Activated CD8-positive, alpha-beta memory T cell treated with anti-CD3 and anti-CD28 coated beads for 1 hour (primary cell): ENCODE measurements around the gene TAB2.
"Not testable (repeated sequence)": the region's sequence is repeated elsewhere in the genome, so short reads cannot be mapped to it uniquely, and the experiment has no call there.

Experiments used
- DNase-seq, 2 donors: peaks; one replicate each; pipeline ENCODE4 v3.0.0-alpha.2; 2020; ENCODE audit warnings: low read depth in 1 of 2; ENCODE audit errors: extremely low read depth in 1 of 2

TAB2 gene

DNA sequence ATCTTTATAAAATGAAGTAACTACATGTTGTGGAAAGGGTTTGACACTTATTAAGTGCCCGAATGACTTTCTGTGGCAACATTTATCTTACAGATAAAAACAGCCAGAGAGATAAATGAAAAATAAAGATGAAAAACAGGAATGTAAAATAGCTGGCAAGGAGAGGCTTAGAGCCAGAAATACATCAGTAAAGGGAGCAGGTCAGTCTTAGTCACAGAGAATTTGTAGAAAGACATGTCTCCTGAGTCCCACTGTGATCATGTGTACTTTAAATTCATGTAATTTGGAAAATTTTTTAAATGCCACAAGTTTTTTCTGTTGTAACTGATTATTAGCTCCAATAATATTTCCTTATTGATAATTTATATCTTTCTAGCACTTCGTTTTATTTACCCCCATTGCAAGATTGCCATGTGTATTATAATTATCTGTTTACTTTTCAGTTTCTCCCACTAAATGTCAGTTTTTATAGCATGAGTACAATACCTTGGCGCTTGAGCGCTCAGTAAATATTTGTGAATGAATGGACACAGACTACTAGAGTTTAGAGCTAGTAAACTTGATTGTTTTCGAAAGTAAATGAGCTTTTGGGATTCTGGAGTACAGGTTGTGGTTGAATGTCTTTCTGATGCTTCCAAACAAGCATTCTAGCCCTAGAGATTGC is 15.2 kb downstream of the TAB2 start:
- no peak for DNase-seq

DNA sequence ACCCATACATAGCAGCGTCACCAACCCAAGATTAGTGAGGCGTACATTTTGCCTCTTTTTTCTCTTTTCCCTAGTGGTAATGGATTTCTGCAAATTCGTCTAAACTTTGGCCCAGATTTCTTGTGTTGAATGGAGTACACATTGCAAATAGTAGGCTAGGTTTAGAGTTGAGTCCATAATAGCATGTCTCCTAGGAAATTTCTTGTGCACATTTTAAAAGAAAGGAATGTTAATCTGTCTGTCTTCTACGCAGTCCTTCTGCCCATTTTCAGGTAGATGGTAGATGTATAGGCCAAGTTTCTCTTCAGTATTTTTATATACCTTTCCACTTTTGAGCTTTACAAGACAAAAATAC is 15.7 kb downstream of the TAB2 start:
- DNase-seq = no peak

DNA sequence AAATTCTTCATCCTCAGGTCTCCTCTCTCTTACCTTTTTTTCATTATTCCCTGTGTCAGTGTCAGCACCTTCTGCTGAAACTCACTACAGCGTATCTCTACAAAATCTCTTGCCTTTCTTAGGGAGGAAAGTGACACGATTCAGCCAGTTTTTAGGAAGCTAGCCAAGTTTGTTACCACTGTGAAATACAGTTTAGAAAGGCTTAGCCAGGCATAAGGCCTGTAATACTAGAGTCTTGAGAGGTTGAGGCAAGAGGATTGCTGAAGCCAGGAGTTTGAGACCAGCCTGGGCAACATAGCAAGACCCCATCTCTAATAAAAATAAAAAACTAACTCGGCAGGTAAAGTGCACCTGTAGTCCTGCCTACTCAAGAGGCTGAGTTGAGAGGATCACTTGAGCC is 16.7 kb downstream of the TAB2 start:
- DNase-seq = no peak

DNA sequence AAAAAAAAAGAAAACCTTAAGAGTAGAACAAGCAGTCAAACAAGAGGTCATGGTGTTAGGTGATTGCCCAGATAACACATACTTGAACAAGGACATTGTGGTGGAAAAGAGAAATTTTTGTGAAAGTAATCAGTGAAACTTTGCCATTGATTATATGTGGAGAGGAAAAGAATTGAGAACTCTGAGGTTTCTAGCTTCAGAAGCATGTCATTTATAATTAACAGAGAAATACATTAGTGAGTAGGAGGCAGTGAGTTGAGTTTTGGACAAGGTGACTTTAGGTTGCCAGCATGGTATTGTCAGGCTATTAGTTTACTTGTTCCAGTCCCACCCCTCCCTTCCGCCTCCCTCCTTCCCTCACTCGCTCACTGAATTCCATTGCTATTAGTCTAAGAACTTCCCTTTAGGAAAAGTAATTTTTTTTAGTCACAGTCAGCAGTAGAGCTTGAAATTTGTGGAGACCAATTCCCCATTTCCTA is 17.2 kb downstream of the TAB2 start:
- DNase-seq = no peak

DNA sequence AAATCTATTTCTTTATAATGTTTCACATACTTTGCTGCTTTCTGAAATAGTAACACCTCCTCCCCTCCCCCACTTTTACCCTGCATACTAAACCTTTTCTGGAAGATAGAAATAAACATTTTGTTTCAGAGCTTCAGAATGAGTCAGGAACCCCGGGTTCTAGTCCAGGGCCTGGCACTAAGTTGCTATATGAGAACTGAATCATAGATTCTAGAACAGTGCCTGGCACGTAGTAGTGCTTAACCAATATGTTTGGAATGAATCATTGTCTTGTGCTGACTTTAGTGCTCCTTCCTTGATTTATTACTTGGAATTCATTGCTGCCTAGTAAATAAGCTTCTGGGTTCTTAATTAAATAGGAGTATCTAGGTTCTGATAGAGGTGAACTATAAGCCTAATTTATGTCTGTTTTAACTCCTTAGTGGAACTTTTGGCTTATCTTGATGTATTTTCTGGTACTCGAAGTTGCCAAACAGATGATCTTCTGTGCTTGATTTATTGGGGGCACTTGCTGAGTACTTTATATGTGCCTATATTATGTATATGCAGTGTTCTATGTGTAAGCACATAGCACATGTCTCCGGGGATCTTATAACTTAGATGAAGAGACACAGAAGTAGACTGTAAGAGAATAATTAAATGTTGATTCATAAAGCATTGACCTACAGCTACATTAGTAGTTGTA is 18.6 kb downstream of the TAB2 start:
- no peak for DNase-seq

DNA sequence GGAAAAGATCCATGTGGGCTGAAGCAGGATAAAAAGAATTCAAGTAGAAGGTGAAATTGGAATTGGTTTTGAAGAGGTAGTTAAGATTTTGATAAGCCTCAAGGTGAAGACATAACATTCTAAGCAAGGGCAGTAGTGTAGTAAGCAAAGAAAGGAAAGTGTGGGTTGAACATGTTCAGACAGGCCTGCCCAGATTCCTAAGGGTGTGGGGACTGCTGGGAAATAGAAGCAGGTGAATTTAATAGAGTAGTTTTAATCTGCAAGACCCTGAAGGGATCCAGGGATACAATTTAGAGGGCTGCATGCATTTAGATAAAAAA is 19.1 kb downstream of the TAB2 start:
- DNase-seq = no peak

DNA sequence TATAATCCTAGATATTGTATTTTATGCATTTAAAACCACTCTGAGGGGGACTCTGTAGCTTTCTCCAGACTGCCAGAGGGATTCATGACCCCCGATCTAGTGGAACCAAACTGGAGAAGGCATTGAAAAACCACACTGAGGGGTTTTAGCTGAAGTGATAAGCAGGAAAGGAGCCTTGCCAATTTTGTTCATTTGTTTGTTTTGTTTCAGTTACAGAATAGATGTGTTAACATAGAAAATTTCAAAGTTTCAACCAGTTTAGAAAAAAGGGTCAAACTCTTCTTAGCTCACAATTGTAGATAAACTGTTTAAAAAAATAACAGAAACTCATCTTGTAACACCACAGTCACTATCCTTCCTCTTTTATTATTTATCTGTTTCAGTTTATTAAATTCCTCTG is 19.8 kb downstream of the TAB2 start:
- no peak for DNase-seq

DNA sequence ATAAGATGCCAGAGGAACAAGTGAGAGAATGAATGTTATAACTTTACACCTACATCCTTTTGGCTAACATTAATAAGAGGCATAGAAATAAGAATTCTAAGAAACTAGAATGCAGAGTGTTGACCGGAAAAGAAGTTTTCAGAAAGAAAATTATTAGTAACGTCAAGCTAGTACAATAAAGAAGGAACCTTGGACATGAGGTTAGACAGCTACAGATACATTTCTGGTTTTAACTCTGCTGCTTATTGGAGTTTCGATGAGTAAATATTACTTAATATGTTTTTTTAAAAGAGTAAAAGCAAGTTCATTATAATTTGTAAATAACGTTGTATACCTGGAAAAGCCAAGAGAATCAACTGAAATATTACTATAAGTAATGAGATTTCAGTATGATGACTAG is 22.7 kb downstream of the TAB2 start:
- DNase-seq = no peak

DNA sequence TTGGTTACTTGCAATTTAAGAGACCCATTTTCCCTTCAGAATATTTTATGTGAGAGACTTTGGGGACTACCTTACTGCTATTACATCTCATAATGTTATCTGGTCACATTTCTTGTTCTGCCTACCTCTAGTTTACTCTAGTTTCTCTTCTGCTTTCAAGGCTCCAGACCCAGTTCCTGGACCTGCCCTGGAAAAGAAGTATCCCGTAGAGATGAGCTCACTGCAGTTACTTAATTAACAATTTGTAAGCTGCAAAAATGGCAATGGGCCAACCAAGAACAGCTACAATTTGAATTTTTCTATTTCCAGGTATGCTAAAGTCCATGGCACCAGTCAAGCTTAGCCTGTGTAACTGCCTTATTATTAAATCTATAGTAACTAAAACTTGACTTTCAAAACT is 25.0 kb downstream of the TAB2 start:
- no peak for DNase-seq

DNA sequence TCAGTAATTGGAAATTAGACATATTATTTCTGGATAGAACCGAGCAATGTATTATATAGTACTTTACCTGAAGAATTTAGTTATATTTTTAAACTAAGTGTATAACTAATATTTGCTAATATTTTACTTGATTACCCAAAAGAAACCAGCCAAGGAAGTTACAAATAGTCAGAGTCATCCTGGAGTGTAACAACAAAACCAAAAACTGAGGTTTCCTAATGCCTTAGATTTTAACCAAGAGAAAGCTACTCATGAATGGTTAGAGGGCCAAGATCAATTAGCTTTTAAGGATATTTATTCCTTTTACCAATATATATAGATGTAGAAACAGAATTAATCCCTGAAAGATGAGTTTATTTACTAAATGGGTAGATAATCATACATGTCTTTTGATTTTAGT is 26.0 kb downstream of the TAB2 start:
- DNase-seq = no peak

DNA sequence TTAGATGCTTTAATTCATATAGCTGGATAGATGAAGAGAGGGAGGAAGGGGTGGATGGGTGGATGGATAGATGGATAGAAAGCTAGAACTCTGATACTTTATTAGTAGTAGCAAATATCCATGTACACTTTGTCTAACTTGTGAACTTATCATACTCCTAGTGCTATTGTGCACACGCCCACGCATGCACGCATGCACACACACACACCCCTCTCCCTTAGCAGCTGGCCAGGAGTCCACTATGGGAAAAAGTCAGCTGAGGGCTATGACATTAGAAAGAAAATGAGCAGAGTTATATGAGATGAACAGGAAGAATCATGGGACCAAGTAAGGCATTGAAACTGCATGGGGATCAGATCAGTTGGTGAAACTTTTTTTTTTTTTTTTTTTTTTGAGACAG is 28.6 kb downstream of the TAB2 start:
- DNase-seq = no peak

DNA sequence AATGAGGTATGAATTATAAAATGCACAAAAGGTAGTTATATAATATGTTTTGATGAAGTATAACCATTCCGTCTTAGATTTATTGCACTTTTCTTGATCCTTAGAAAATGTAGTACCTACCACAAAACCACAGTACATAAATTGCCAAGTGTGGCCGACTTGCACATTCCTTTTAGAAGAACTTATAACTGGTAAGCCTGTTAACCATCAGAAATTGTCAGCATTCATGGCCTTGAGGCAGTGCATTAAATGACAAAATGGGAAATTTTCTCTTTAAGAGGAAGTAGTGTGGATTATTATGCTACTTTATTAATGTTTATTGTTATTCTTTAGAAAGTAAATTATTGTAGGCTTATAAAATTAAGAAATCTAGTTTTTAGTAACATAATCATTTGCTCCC is 29.6 kb downstream of the TAB2 start:
- no peak for DNase-seq

DNA sequence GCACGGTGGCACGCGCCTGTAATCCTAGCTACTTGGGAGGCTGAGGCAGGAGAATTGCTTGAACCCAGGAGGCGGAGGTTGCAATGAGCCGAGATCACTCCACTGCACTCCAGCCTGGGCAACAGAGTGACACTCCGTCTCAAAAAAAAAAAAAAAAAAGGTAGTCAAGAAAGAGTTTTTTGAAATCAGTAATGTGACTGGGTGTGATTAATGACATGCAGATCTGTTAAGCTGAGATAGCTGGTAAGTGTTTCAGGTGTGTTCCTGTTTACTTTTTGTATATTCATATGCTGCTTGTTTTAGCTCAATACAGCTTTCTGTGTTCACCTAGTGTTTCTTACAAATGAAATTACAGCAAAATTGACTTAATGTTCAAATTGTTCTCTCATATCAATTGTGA is 31.8 kb downstream of the TAB2 start:
- DNase-seq = not testable (repeated sequence)

DNA sequence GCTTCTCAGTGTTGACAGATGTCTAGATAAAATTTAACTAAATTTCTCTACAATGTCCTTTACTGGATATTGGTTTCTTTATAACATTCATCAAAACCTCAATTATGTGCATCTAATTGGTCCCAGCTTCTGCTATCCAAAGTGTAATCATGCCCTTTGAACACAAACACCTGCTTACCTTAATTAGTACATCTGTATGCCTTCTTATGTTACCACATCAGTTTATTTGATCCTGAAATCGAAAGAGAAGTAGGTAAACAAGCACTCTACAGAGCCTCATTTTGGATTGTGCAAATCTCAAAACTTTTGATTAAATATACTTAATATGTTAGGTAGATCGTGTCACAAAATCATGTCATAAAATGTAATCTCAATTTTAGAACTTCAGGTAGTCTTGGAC is 36.5 kb downstream of the TAB2 start:
- no peak for DNase-seq

DNA sequence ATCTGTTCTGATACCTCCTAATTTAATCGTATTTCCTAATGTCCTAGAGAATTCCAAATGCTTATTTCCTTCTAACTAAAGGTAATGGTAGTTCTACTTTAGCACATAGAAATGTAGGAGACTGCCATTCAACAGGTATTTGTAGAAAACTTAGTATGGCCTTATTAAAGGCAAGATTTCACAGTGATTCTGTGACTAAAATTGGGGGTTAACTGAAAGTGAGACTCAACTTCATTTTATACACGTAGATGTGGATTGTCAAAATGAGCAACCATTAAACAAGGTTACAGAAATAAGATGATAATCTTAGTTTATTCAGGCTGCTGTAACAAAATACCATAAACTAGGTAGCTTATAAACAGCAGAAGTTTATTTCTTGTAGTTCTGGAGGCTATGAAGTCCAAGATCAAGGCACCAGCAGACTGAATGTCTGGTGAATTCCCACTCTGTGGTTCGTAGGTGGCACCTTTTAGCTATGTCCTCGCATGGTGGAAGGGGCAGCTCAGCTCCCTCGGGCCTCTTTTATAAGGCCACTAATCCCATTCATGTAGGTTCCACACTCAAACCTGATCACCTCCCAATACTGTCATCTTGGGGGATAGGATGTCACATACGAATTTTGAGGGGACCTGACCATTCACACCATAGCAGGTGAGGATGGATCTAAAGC is 38.7 kb downstream of the TAB2 start:
- no peak for DNase-seq

DNA sequence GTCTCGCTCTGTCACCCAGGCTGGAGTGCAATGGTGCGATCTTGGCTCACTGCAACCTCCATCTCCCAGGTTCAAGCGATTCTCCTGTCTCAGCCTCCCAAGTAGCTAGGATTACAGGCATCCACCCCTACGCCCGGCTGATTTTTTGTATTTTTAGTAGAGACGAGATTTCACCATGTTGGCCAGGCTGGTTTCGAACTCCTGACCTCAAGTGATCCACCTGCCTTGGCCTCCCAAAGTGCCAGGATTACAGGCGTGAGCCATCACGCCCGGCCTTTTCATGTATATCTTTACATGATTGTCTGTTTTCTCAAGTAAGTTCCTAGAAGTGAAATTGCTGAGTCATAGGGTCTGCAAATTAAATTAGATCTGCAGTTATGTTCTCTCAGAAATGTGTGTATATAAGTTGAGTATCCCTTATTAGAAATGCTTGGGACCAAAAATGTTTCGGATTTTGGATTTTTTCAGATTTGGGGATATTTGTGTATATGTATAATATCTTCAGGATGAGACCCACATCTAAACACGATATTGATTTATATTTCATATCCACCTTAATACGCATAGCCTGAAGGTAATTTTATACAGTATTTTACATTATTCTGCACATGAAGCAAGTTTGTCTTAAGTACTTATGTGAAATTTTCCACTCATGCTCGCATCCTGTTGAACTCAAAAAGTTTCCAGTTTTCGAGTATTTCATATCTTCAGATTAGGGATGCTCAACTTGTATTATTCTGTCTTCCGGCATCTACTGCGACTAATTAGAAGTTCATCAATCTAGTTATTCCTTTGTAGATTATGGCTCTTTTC is 40.4 kb downstream of the TAB2 start:
- DNase-seq = no peak

DNA sequence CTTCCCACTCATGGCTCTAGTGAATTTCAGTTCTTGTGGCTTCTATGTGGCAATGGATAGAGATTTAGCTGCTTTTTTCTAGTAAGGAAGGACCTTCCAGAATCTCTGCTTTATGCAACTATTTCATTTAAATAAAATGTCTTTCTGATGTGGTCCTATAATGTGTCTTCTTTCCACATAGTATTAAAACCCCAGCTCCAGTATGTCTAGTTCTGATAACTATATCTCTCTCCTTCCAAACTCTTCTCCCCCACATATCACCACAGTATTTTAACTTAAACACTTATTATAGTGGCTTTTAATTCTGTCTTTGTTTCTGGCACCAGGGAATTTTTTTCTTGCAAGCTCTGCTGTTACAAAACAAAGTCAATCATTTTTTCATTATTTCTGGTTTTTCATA is 41.9 kb downstream of the TAB2 start:
- DNase-seq = no peak

DNA sequence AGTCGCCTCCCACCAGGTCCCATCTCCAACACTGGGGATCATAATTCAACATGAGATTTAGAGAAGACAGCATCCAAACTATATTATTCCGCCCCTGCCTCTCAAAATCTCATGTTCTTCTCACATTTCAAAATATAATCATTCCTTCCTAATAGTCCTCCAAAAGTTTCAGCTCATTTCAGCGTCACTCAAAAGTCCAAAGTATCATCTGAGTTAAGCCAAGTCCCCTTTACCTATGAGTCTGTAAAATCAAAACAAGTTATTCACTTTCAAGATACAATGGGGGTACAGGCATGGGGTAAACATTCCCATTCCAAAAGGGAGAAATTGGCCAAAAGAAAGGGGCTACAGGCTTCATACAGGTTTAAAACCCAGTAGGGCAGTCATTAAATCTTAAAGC is 43.0 kb downstream of the TAB2 start:
- no peak for DNase-seq

DNA sequence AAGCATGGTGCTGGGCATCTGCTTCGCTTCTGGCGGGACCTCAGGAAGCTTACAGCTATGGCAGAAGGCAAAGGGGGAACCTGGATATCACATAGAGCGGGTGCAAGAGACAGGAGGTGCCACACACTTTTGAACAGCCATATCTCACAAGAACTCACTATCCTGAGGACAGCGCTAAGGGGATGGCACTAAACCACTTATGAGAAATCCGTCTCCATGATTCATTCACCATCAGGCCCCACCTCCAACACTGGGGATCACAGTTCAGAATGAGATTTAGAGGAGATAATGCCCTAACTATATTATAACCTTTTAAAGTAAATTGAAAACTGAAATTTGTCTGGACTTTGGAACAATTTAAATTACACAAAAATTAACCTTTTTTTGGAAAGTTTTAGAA is 44.8 kb downstream of the TAB2 start:
- no peak for DNase-seq

DNA sequence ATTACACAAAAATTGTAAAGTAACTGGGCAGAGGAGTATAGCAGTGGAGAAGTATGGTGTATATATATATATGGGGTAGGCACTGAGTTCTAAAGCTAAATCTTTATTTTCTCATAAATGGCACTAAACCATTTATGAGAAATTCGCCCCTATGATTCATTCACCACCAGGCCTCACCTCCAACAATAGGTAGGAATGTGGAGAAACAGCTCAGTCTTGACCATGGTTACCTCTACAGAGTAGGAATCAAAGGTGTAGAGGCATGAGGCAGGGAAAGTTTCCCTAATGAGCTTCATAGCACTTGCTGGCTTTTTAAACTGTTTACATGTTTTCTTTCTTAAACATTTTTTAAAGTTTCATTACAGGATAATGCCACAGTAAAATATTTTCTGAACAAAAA is 45.6 kb downstream of the TAB2 start:
- no peak for DNase-seq

DNA sequence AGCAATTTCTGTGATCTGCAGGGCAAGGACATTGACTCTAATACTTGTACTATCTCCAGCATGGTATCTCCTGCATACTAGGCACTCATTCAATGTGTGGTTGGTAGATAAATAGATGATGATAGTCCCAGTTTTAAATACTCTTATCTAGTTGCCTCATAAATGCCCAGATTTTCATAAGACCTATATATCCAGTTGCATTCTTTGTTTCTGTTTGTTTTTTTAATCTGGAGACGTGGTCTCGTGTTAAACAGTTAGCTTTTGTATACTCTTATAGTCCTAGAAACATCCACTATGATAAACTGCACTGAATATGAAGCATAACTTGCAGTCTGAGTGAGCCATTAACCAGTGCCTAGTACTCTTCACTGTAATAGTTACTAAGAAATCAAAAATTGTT is 47.0 kb downstream of the TAB2 start:
- DNase-seq = no peak

DNA sequence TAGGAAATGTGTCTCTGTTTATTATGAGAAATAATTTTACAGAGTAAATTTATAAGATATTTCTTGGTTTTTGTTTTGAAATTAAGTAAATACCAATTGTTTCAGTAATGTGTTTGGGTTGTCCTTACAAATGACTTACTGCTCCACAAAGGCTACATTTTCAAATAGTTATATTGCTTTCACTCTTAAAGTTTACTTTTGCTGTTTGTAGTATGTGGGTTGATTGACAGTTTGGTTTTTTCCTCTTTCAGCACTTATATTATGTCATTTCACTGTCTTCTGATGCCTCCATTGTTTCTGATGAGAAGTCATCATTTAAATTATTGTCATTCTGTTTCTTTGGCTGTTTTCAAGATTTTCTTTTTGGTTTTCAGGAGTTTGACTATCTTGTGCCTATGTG is 47.7 kb downstream of the TAB2 start:
- no peak for DNase-seq
